HepG2 (cell line): ENCODE results near the gene SCRG1. TPM values are rescaled to one million over a fixed set of nuclear protein-coding genes. Genes with fewer than 3 reads are reported as not detected.

Experiments
- ATAC-seq: fragments of 200-7000 bp; cut with Tn5 transposase; 3 replicates; pipeline ENCODE4 v1.9.1; 2020; ENCODE audit warnings: mild to moderate bottlenecking, moderate library complexity
- BruUV-seq: library from RNA; stranded (reverse); fragments of 400-500 nt; replicated peaks from 2 replicates; lab custom pipeline; 2021; lab: Mats Ljungman, UMichigan
- CTCF ChIA-PET: fragments of 300-600 bp; formaldehyde crosslinking; extraction: SDS; loops from one replicate; lab custom pipeline; 2021; ENCODE audit warnings: low total read pairs, inconsistent platforms, low intra/inter-chr PET ratio; lab: Yijun Ruan, JAX
- POLR2A ChIA-PET: fragments of 350-600 bp; sonication (Branson Sonifier 250); formaldehyde crosslinking; loops from one replicate; lab custom pipeline; 2020; ENCODE audit warnings: antibody characterized with exemption, inconsistent platforms; lab: Yijun Ruan, JAX
- DNase-seq: peaks from one replicate; pipeline ENCODE4 v3.0.0-alpha.2; 2015; ENCODE audit warnings: low spot score
- FAIRE-seq: peaks from 3 replicates; lab custom pipeline; 2011; peaks lifted over from hg19 to GRCh38; lab: Jason Lieb, UNC
- H2AFZ ChIP-seq: one replicate; pipeline ENCODE4 v1.6.1; 2011; ENCODE audit warnings: low read length, inconsistent platforms
- H3K27ac ChIP-seq: fragments of 300-600 bp; 3 replicates; pipeline ENCODE4 v1.8.0; 2011; ENCODE audit warnings: mixed run types, mild to moderate bottlenecking, mixed read lengths, low read length, inconsistent platforms; ENCODE audit not compliant: insufficient read depth; ENCODE audit errors: extremely low read length
- H3K27me3 ChIP-seq, 2 experiments: fragments of 200-600 bp in 1 of 2; 2 replicates in 1 of 2; 3 replicates in 1 of 2; pipeline versions ENCODE4 v1.6.0 to v1.8.0; 2011; ENCODE audit warnings: low read length in 2 of 2, mild to moderate bottlenecking in 2 of 2, moderate library complexity in 2 of 2, inconsistent platforms in 1 of 2; ENCODE audit not compliant: insufficient read depth in 2 of 2, control insufficient read depth in 1 of 2
- H3K36me3 ChIP-seq, 2 experiments: fragments of 200-600 bp in 1 of 2; replicated peaks in 1 of 2; 2 replicates in 1 of 2; 3 replicates in 1 of 2; pipeline versions ENCODE4 v1.5.1 to v1.8.0; 2011; ENCODE audit warnings: low read length in 2 of 2, inconsistent platforms in 1 of 2; ENCODE audit not compliant: insufficient read depth in 2 of 2, control insufficient read depth in 1 of 2
- H3K4me1 ChIP-seq: 2 replicates; pipeline ENCODE4 v1.5.1; 2012; ENCODE audit warnings: low read length, inconsistent platforms; ENCODE audit not compliant: insufficient read depth
- H3K4me2 ChIP-seq: 2 replicates; pipeline ENCODE4 v1.6.0; 2011; ENCODE audit warnings: low read depth, low read length, inconsistent platforms
- H3K4me3 ChIP-seq, 3 experiments: fragments of 200-600 bp in 1 of 3; sonication (generic), shearing (Covaris generic) in 1 of 3; replicated peaks in 1 of 3; 2 replicates each; pipeline ENCODE4 v1.5.1; 2011 to 2016; ENCODE audit warnings: low read length in 3 of 3, inconsistent platforms in 2 of 3, low read depth in 2 of 3, mild to moderate bottlenecking in 2 of 3, control low read depth in 1 of 3, mixed read lengths in 1 of 3; ENCODE audit not compliant: insufficient read depth in 1 of 3
- H3K79me2 ChIP-seq: one replicate; pipeline ENCODE4 v1.6.1; 2011; ENCODE audit warnings: low read length, inconsistent platforms; ENCODE audit not compliant: insufficient read depth
- H3K9ac ChIP-seq: 2 replicates; pipeline ENCODE4 v1.6.0; 2011; ENCODE audit warnings: mild to moderate bottlenecking, low read depth, low read length, inconsistent platforms; ENCODE audit not compliant: insufficient read depth
- H3K9me3 ChIP-seq: 2 replicates; pipeline ENCODE4 v1.5.1; 2012; ENCODE audit warnings: mild to moderate bottlenecking, low read length
- H4K20me1 ChIP-seq: 2 replicates; pipeline ENCODE4 v1.6.0; 2011; ENCODE audit warnings: inconsistent platforms, mild to moderate bottlenecking, low read length, moderate library complexity; ENCODE audit not compliant: insufficient read depth
- ATF1 ChIP-seq: IDR thresholded peaks from 2 replicates; pipeline ENCODE4 v1.6.1; 2016; ENCODE audit warnings: mild to moderate bottlenecking, control low read depth
- HNF4A ChIP-seq: sonication (generic); formaldehyde crosslinking; IDR thresholded peaks from 2 replicates; pipeline ENCODE4 v1.4.0; 2020; ENCODE audit warnings: missing genetic modification reagents
- MAFF ChIP-seq: IDR thresholded peaks from 2 replicates; pipeline ENCODE4 v1.6.1; 2011; ENCODE audit warnings: low read depth, low read length, improper control_type of control experiment
- MAFK ChIP-seq, 2 experiments: IDR thresholded peaks in 1 of 2; conservative IDR thresholded peaks in 1 of 2; 2 replicates each; pipeline ENCODE4 v1.6.1; 2011; ENCODE audit warnings: improper control_type of control experiment in 2 of 2, low read length in 2 of 2
- ZHX2 ChIP-seq, 2 experiments: sonication (generic) in 1 of 2; formaldehyde crosslinking in 1 of 2; IDR thresholded peaks; 2 replicates each; pipeline versions ENCODE4 v1.6.1 to v1.9.0; 2014 to 2022; ENCODE audit warnings: antibody characterized with exemption in 1 of 2, borderline replicate concordance in 1 of 2, inconsistent platforms in 1 of 2, low read depth in 1 of 2, missing genetic modification reagents in 1 of 2
- ZNF205 ChIP-seq: IDR thresholded peaks from 2 replicates; pipeline ENCODE4 v1.6.1; 2018; ENCODE audit warnings: missing biosample characterization, missing genetic modification reagents
- WGBS: methylation state at CpG from one replicate; pipeline ENCODE4 v1.1.6; 2017; ENCODE audit warnings: low lambda C conversion rate; 5-methylcytosine and 5-hydroxymethylcytosine counted together
- in situ Hi-C: cut with HindIII; loops from 2 replicates; pipeline ENCODE4 v1.10.0; 2017; ENCODE audit warnings: low pct_unique_long_range_greater_than_20kb; ENCODE audit not compliant: extremely low pct_ligation_motif_present
- intact Hi-C: fragments of 100-400 bp; cut with micrococcal nuclease; formaldehyde crosslinking; loops from one replicate; pipeline ENCODE4 v1.10.0; 2022; ENCODE audit not compliant: unreplicated experiment
- polyA plus RNA-seq, 8 experiments: library from polyadenylated mRNA; depleted of rRNA in 3 of 8; stranded (reverse) in 7 of 8; unstranded in 1 of 8; fragments of >200 nt; fragmentation: Illumina TruSeq in 4 of 8; extraction: Trizol in 4 of 8; gene quantifications; 2 replicates each; pipeline versions ENCODE4 v1.2.1 to v1.2.3, GENCODE V29; 2011 to 2016; ENCODE audit warnings: low read depth in 4 of 8, missing spikeins in 1 of 8, mixed read lengths in 1 of 8; ENCODE audit not compliant: insufficient read depth in 1 of 8
- total RNA-seq, 5 experiments: library from RNA; depleted of rRNA; stranded (reverse); fragments of >200 nt; fragmentation: Illumina TruSeq; extraction: Trizol; gene quantifications; 2 replicates each; pipeline ENCODE4 v1.2.3, GENCODE V29; 2016; ENCODE audit warnings: low read depth in 1 of 5

The SCRG1 gene
- total and polyA plus RNA-seq, 2 of the 13 experiments (the other 11 are each of a cell fraction or from before 2014, with no cell fraction given): not detected

- BruUV-seq: no TSS peak
- H2AFZ ChIP-seq: no peak overlapping the region
- peaks cover 28% of the 10 kb centered on the region for H3K79me2 ChIP-seq
- ATAC-seq: no peak
- no peak overlapping the region for H3K4me2 ChIP-seq
- H3K9ac ChIP-seq: no peak overlapping the region
- H3K27ac ChIP-seq: no peak overlapping the region
- no peaks in the 10 kb centered on the region for H3K9me3 ChIP-seq
- H4K20me1 ChIP-seq: no peaks in the 10 kb centered on the region
- intact Hi-C loops (no loop called here), in situ Hi-C loops (loop anchor here (5.0 kb wide), 1 partner anchor 42 kb away; the partner anchor contains the start of gene HMGB2)
- no peak overlapping the region for H3K4me3 ChIP-seq
- WGBS: 94% methylated on average over 2 of the region's 2 CpGs
- no peaks in the 10 kb centered on the region; a peak in 1 of 5 replicates for H3K27me3 ChIP-seq
- CTCF ChIA-PET: no interaction called here
- no peak for FAIRE-seq
- no peak for DNase-seq
- TF ChIP-seq ZHX2 (IDR thresholded peaks at IDR 0.05; ENCODE audit: low read depth) (no peak), ZHX2 (CRISPR knock-in tag; IDR thresholded peaks at IDR 0.05; ENCODE audit: borderline replicate concordance) (no peak), MAFF (peak; percentile 78), ATF1 (CRISPR knock-in tag) (no peak), MAFK (conservative IDR thresholded peaks at IDR 0.05 in 1 of 2, IDR thresholded peaks at IDR 0.05 in 1 of 2; ENCODE audit: low read length in 2 of 2) (peak; percentile 69 to 88), HNF4A (CRISPR knock-in tag) (no peak), ZNF205 (CRISPR knock-in tag) (no peak)
- H3K4me1 ChIP-seq: peaks cover 10% of the 10 kb centered on the region
- POLR2A ChIA-PET: no interaction called here
- peaks cover 2% of the 10 kb centered on the region in 2 experiments for H3K36me3 ChIP-seq
Measured at GRCh38 chr4:173374588-173374987, 24.3 kb downstream of the SCRG1 start.
